SJSA1 (cell line): ENCODE measurements around the gene ABCG2. TPM values are rescaled to one million over a fixed set of nuclear protein-coding genes. Genes with fewer than 3 reads are reported as not detected.
"Not testable (repeated sequence)": the region's sequence is repeated elsewhere in the genome, so short reads cannot be mapped to it uniquely, and the experiment has no call there.

Experiments
- DNase-seq, 2 experiments: peaks; one replicate each; pipeline ENCODE4 v3.0.0-alpha.2; 2015 to 2020; ENCODE audit warnings: low spot score in 2 of 2, low read depth in 1 of 2
- H3K27ac ChIP-seq: fragments of 250-450 bp; sonication (Bioruptor Pico); 2 replicates; pipeline ENCODE4 v1.5.1; 2020; ENCODE audit warnings: mild to moderate bottlenecking, moderate library complexity
- H3K27me3 ChIP-seq: fragments of 250-450 bp; sonication (Bioruptor Pico); replicated peaks from 2 replicates; pipeline ENCODE4 v1.5.1; 2020; ENCODE audit warnings: mild to moderate bottlenecking, moderate library complexity
- H3K36me3 ChIP-seq: fragments of 250-450 bp; sonication (Bioruptor Pico); 2 replicates; pipeline ENCODE4 v1.5.1; 2020; ENCODE audit warnings: mild to moderate bottlenecking
- H3K4me1 ChIP-seq: fragments of 250-450 bp; sonication (Bioruptor Pico); replicated peaks from 2 replicates; pipeline ENCODE4 v1.6.1; 2021; ENCODE audit warnings: mild to moderate bottlenecking
- H3K4me3 ChIP-seq: fragments of 250-450 bp; sonication (Bioruptor Pico); 2 replicates; pipeline ENCODE4 v1.5.1; 2020; ENCODE audit warnings: mild to moderate bottlenecking
- H3K9me3 ChIP-seq: fragments of 250-450 bp; sonication (Bioruptor Pico); replicated peaks from 2 replicates; pipeline ENCODE4 v1.5.1; 2020; ENCODE audit warnings: mild to moderate bottlenecking
- total RNA-seq: library from RNA; depleted of rRNA; stranded (reverse); fragments of >200 nt; shearing (Covaris generic); gene quantifications from 2 replicates; pipeline ENCODE4 v1.2.3, GENCODE V29; 2014

ABCG2 gene
- total RNA-seq, 1 experiment from 2014 or later: 14.5 TPM

DNA sequence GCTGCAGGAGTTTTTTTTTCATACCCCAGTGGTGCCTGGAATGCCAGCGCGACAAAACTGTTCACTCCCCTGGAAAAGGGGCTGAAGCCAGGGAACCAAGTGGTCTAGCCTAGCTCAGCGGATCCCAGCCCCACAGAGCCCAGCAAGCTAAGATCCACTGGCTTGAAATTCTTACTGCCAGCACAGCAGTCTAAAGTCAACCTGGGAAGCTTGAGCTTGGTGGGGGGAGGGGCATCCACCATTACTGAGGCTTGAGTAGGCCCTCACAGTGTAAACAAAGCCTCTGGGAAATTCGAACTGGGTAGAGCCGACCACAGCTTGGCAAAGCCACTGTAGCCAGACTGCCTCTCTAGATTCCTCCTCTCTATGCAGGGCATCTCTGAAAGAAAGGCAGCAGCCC is 36.2 kb downstream of the ABCG2 start:
- H3K36me3 ChIP-seq, H3K27ac ChIP-seq, H3K4me3 ChIP-seq, H3K9me3 ChIP-seq, H3K4me1 ChIP-seq, H3K27me3 ChIP-seq: not testable (repeated sequence)
- DNase-seq: peak in 1 of 2 experiments; percentile 10

DNA sequence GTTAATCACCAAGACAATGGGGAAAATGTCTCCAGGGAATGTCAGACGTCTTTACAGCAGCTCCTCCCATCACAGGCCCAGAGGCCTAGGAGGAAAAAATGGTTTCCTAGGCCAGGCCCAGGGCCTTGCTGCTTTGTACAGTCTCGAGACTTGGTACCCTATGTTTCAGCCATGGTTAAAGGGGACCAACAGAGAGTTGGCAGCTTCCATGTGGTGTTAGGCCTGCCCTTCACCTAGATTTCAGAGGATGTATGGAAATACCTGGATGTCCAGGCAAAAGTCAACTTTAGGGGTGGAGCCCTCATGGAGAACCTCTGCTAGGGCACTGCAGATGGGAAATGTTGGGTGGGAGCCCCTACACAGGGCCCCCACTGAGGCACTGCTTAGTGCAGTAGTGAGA is 38.5 kb downstream of the ABCG2 start:
- Histone ChIP-seq H3K36me3 (no peaks in the 10 kb centered on the region; the same call in 1 of the 2 replicates), H3K4me1 (peaks cover 7% of the 10 kb centered on the region), H3K9me3 (peaks cover 9% of the 10 kb centered on the region), H3K27ac (no peak overlapping the region), H3K4me3 (no peak overlapping the region), H3K27me3 (no peaks in the 10 kb centered on the region)
- DNase-seq: no peak

DNA sequence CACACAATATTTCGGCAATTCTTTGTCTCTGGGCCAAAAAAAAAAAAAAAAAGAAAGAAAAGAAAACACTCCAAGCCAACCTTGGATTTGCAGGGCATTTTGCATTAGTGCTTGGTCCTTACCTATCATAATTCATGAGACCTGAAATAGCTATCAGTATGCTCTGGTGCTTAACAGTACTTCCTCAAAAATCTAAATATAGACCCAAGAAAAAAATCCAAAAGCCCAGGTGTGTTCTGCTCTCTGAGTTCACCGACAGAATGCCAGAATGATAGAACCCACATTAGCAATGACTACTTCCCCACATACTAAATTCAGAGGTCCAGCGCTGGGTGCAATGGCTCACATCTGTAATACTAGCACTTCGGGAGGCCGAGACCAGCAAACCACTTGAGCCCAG is 42.9 kb downstream of the ABCG2 start:
- H3K4me1 ChIP-seq: no peaks in the 10 kb centered on the region
- H3K27ac ChIP-seq: no peak overlapping the region
- H3K36me3 ChIP-seq: no peaks in the 10 kb centered on the region; the same call in 1 of the 2 replicates
- H3K27me3 ChIP-seq: no peaks in the 10 kb centered on the region
- DNase-seq: no peak
- H3K4me3 ChIP-seq: no peak overlapping the region
- H3K9me3 ChIP-seq: peaks cover 9% of the 10 kb centered on the region

DNA sequence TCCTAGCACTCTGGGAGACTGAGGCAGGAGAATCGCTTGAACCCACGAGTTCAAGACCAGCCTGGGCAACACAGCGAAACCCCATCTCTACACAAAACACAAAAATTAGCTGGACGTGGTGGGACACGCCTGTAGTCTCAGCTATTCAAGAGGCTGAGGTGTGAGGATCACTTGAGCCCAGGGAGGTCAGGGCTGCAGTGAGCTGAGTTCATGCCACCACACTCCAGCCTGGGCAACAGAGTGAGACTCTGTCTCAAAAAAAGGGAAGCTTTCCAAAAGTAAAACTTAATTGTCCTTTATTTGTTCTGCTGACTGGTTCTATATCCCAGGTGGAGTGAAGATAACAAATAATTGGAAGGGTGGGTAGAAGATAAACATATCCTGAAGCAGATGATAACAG is 45.6 kb downstream of the ABCG2 start:
- Histone ChIP-seq H3K4me3 (no peak overlapping the region), H3K4me1 (peaks cover 15% of the 10 kb centered on the region), H3K9me3 (no peaks in the 10 kb centered on the region), H3K27ac (no peak overlapping the region), H3K36me3 (no peaks in the 10 kb centered on the region; the same call in 1 of the 2 replicates), H3K27me3 (no peaks in the 10 kb centered on the region)
- no peak for DNase-seq

DNA sequence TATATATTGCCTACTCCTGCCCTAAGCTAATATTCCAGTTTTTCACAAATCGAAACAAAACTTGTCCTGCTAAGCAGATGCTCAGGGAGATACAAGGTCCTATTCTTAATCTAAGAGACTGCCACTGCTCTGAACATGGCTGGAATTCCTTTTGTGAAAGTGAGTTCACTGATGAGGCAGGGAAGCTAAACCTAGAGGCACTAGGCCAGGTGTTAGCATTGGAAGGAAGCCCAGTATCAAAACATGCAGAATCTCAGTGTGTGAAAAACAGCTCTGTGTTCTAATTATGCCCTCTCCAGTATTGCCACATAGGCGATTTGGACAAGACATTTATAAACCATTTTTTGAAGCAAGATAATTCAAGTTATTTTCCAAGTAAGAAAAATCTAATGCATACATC is 47.6 kb downstream of the ABCG2 start:
- H3K36me3 ChIP-seq: no peaks in the 10 kb centered on the region
- H3K9me3 ChIP-seq: no peaks in the 10 kb centered on the region
- DNase-seq: no peak
- H3K27ac ChIP-seq: no peak overlapping the region
- H3K4me3 ChIP-seq: no peak overlapping the region
- no peaks in the 10 kb centered on the region for H3K27me3 ChIP-seq
- peaks cover 35% of the 10 kb centered on the region for H3K4me1 ChIP-seq

DNA sequence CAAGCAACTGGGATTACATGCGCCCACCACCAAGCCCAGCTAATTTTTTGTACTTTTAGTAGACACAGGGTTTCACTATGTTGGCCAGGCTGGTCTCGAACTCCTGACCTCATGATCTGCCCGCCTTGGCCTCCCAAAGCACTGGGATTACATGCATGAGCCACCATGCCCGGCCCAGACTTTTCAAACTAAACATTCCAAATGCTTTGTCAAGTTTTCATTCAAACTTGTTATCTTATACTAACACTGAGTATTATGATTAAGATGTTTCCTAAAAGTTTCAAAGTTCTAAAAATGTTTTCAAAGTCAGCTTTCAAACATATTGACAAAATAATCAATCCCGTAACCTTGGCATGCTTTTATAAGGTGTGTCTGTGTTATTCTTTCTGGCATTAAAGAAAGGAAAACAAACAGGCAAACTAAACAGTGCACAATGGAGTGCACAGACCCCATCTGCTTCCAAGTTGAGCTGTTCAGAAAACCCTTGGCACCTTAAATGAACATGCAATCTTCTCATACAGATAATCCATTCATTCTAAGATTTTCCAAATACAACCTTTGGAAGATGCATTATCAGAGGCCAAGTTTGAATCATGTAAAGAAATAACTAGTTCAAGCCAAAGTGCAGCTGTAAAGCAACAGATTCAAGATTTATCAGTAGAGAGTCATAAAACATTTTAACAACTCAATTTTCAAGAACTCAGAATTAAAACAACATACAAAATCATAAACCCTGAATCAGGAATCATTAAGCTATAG is 49.1 kb downstream of the ABCG2 start:
- no peaks in the 10 kb centered on the region for H3K36me3 ChIP-seq
- DNase-seq: no peak

DNA sequence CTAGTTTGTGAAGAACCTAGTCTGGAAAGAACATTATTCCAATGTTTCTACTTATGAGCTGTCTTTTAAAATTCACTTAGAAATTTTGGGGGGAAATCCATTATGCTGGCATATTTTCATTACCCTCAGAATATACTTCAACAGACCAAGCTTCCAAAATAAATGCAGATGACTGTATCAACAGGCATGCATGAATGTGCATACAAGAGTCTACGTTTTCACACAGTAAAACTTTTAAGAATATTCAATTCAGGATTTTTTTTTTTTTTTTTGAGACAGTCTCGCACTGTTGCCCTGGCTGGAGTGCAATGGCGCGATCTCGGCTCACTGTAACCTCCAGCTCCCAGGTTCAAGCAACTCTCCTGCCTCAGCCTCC is 49.7 kb downstream of the ABCG2 start:
- H3K36me3 ChIP-seq: no peaks in the 10 kb centered on the region
- H3K4me3 ChIP-seq: no peak overlapping the region
- H3K4me1 ChIP-seq: peaks cover 52% of the 10 kb centered on the region
- no peaks in the 10 kb centered on the region for H3K27me3 ChIP-seq
- no peak for DNase-seq
- H3K9me3 ChIP-seq: no peaks in the 10 kb centered on the region
- H3K27ac ChIP-seq: no peak overlapping the region

More for the DNA sequence above, 49.1 kb downstream of the ABCG2 start:
- H3K4me3 ChIP-seq: no peak overlapping the region
- H3K27ac ChIP-seq: no peak overlapping the region
- no peaks in the 10 kb centered on the region for H3K27me3 ChIP-seq
- H3K4me1 ChIP-seq: peaks cover 51% of the 10 kb centered on the region
- no peaks in the 10 kb centered on the region for H3K9me3 ChIP-seq

DNA sequence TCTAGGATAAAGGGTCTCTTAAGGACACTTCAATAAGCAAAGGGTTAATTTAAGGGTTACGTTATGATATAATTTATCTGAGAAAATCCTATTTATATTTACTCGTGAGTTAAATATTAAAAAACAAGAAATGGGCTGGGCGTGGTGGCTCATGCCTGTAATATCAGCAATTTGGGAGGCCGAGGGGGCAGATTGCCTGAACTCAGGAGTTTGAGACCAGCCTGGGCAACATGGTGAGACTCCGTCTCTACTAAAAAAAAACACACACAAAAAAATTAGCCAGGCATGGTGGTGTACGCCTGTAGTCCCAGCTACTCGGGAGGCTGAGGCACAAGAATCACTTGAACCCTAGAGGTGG is 50.4 kb downstream of the ABCG2 start:
- peak overlapping the region; percentile 67 for H3K27ac ChIP-seq
- peaks cover 52% of the 10 kb centered on the region for H3K4me1 ChIP-seq
- H3K4me3 ChIP-seq, H3K27me3 ChIP-seq, DNase-seq, H3K36me3 ChIP-seq, H3K9me3 ChIP-seq: not testable (repeated sequence)

DNA sequence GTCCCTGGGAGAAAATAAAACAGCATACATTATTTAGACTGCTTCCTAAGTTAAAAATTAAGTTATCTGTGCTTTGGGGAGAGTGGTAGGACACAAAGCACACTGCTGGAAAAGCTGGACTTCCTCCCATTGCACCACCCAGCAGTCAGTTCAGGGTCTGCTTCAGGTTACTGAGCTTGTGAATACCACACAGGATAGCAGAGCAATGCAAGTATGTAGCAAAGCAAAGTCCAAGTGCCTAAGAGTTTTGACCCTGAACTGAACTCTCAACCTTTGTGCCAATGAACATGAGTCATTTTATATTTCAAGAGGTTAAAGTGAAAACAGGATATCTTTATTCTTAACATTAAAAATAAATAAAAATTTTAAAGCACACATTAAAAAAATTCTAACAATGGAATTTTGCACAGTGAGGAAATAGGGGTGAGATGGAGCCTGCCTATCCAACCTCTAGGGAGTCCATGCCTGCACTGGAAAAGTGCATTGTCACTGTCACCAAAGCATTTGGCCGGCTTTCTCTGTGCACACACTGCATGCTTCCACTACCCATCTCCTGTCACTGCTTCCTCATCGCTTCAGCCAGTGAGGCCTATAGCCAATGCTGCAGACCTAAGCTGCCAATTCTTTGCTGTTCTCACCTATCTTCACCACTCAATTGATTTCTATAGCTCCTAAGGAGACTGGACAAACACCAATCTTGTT is 50.9 kb downstream of the ABCG2 start:
- peak in 1 of 2 experiments; percentile 19 for DNase-seq
- Histone ChIP-seq H3K27ac (peak overlapping the region; percentile 67), H3K27me3 (no peaks in the 10 kb centered on the region)

DNA sequence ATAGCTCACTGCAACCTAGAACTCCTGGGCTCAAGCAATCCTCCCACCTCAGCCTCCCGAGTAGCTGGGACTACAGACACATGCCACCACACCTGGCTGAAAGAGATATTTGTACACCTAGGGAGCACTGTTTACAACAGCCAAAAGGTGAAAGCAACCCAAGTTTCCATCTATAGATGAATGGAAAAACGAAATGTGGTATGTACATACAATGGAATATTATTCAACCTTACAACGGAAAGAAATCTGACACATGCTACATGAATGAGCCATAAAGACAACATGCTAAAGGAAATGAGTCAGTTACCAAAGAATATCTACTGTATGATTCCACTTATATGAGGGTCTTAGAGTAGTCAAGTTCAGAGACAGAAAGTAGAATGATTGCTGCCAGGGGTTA is 52.2 kb downstream of the ABCG2 start:
- DNase-seq: peak in 1 of 2 experiments; percentile 50
- Histone ChIP-seq H3K4me1 (peaks cover 52% of the 10 kb centered on the region), H3K9me3 (no peaks in the 10 kb centered on the region), H3K36me3 (no peaks in the 10 kb centered on the region), H3K27me3 (no peaks in the 10 kb centered on the region), H3K4me3 (no peak overlapping the region), H3K27ac (peak overlapping the region; percentile 67)

More for the DNA sequence above, 50.9 kb downstream of the ABCG2 start:
- peaks cover 52% of the 10 kb centered on the region for H3K4me1 ChIP-seq
- no peaks in the 10 kb centered on the region for H3K9me3 ChIP-seq
- no peak overlapping the region for H3K4me3 ChIP-seq
- H3K36me3 ChIP-seq: no peaks in the 10 kb centered on the region

DNA sequence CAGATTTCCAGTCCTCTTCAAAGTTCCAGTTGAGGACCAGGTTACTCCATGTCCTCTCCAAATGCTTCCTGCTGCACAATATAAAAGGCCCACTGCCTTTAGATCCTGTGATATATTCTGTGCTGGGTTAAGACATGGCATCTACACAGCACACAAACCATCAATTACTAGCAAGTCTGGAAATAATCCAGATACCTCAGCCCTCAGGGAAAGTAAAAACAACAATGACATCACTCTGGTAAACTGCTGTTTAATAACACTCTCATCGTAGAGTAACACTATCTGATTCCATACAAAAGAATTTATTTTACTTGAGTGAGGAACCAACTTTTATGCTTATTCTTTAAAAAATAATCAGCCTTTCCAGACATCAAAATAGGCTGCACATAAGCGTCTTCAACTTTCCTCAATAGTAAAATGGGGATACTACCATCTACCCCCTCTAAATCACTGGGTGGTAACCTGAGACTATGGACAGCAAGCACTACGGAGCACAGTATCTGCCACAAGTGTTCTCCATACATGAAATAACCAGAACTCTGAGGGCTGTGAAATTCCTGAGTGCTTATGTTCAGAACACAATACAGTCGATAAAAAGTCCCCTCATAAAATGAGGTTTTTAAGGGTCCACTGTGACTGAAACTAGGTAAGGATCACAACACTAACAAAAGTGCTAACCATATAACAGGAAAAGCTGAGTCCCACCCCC is 53.4 kb downstream of the ABCG2 start:
- no peaks in the 10 kb centered on the region for H3K27me3 ChIP-seq
- H3K27ac ChIP-seq: peak overlapping the region; percentile 67
- peak in 1 of 2 experiments; percentile 75 for DNase-seq

DNA sequence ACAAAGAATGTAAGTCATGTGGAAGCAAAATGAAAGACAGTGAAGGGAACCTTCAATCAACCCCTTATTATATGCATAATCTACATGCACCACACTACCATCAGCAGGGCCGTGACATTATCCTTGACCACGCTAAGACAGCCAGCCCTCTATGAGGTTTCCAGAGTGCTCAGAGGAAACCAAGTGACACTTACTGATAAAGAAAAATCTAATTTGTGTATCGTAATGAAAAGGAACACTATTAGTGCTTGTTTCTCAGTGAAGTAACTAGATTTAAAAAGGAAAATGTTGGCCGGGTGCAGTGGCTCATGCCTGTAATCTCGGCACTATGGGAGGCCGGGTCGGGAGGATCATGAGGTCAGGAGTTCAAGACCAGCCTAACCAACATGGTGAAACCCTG is 56.4 kb downstream of the ABCG2 start:
- H3K4me1 ChIP-seq: peaks cover 28% of the 10 kb centered on the region
- no peak overlapping the region for H3K4me3 ChIP-seq
- no peak overlapping the region for H3K27ac ChIP-seq
- no peaks in the 10 kb centered on the region for H3K36me3 ChIP-seq
- no peak for DNase-seq
- no peaks in the 10 kb centered on the region for H3K27me3 ChIP-seq
- H3K9me3 ChIP-seq: no peaks in the 10 kb centered on the region

More for the DNA sequence above, 53.4 kb downstream of the ABCG2 start:
- H3K4me1 ChIP-seq: peaks cover 52% of the 10 kb centered on the region
- no peak overlapping the region for H3K4me3 ChIP-seq
- H3K36me3 ChIP-seq: no peaks in the 10 kb centered on the region
- H3K9me3 ChIP-seq: no peaks in the 10 kb centered on the region

DNA sequence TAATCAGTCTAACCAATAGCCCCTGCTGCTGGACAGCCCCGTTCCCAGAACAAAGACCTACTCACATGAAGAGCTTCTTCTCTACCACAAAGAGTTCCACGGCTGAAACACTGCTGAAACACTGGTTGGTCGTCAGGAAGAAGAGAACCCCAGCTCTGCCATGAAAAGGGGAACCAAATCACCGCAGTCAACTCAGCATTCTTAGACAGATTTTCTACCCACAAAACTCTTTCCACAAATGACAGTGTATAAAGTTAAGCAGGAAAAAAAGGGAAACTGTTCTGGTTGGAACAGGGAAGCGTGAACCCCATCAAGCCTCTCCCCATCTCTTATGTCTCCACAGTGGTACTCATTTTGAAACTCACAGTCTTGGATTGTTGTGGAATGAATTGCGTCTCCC is 57.3 kb downstream of the ABCG2 start:
- no peak overlapping the region for H3K4me3 ChIP-seq
- peaks cover 20% of the 10 kb centered on the region for H3K4me1 ChIP-seq
- DNase-seq: no peak
- no peak overlapping the region for H3K27ac ChIP-seq
- no peaks in the 10 kb centered on the region for H3K9me3 ChIP-seq
- no peaks in the 10 kb centered on the region for H3K36me3 ChIP-seq
- H3K27me3 ChIP-seq: no peaks in the 10 kb centered on the region
